ENCODE measurements around the gene USF3. TPM values are rescaled to one million over a fixed set of nuclear protein-coding genes. Genes with fewer than 3 reads are reported as not detected.

Gene USF3
- total RNA-seq, 1 donor from 2014 or later = 15.3 TPM

DNA sequence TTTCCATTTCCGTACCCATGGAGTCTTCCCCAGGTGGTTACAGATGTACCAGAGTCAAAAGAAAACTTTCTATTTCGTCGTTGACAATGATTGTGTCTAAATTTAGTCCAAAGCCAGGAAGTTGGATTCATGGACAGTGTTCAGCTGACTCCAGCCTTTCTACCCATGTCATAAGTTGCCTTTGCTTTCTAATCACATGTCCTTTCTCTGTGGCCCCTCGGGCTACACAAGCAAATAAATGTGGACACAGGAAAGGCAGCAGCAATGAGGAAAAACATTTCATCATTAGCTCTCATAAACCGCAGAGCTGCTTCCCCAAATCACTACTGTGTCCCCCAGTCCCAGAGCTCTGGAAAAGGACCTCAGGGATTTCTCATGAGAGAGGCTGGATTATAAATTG is 82.0 kb downstream of the USF3 start:
- H4K20me1 ChIP-seq (ENCODE audit: low read depth) = no peaks in the 10 kb centered on the region
- H3K27ac ChIP-seq = no peak overlapping the region
- H3K79me2 ChIP-seq (ENCODE audit: low read depth) = no peaks in the 10 kb centered on the region
- Mint-ChIP-seq H3K4me3 (no peak overlapping the region), H3K27me3 (ENCODE audit: insufficient read depth, low read depth) (peaks cover 2% of the 10 kb centered on the region), H3K36me3 (no peaks in the 10 kb centered on the region), H3K27ac (no peak overlapping the region), H3K9me3 (no peaks in the 10 kb centered on the region), H3K4me1 (no peaks in the 10 kb centered on the region)
- TF ChIP-seq EZH2phosphoT487 (IDR thresholded peaks at IDR 0.05) (no peak), EZH2 (IDR thresholded peaks at IDR 0.05) (no peak)
- TF ChIP-seq, protein P1, sequence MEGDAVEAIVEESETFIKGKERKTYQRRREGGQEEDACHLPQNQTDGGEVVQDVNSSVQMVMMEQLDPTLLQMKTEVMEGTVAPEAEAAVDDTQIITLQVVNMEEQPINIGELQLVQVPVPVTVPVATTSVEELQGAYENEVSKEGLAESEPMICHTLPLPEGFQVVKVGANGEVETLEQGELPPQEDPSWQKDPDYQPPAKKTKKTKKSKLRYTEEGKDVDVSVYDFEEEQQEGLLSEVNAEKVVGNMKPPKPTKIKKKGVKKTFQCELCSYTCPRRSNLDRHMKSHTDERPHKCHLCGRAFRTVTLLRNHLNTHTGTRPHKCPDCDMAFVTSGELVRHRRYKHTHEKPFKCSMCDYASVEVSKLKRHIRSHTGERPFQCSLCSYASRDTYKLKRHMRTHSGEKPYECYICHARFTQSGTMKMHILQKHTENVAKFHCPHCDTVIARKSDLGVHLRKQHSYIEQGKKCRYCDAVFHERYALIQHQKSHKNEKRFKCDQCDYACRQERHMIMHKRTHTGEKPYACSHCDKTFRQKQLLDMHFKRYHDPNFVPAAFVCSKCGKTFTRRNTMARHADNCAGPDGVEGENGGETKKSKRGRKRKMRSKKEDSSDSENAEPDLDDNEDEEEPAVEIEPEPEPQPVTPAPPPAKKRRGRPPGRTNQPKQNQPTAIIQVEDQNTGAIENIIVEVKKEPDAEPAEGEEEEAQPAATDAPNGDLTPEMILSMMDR (IDR thresholded peaks at IDR 0.05) = no peak
- H3K4me1 ChIP-seq = peaks cover 3% of the 10 kb centered on the region
- H3F3A ChIP-seq (ENCODE audit: low read depth) = no peaks in the 10 kb centered on the region
- H2AFZ ChIP-seq (replicated peaks) = peak overlapping the region; percentile 94
- H3K4me3 ChIP-seq = no peak overlapping the region
- no peak overlapping the region for H3K4me2 ChIP-seq
- no peaks in the 10 kb centered on the region for H3K27me3 ChIP-seq
- H3K9ac ChIP-seq = no peak overlapping the region
- no peak for DNase-seq (ENCODE audit: low spot score)
- H3K36me3 ChIP-seq = no peaks in the 10 kb centered on the region
- H3K9me3 ChIP-seq (ENCODE audit: low read depth) = no peaks in the 10 kb centered on the region

DNA sequence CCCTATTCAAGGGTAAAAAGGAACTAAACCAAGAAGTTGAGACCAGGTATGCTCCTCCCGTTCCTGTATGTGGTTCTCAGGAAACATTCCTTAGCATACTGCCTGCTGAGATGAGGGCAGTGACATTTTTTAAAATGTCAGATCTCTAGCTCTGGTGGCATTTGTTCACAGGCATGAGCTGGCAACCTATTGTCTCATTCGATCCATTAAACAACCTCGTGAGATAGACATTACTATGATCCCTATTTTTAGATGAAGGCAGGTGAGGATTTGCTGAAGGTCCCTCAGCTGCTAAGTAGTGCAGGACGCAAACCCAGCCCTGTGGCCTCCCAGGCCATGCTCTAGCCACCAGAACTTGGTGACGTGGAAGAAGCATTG is 89.2 kb downstream of the USF3 start:
- Histone ChIP-seq H4K20me1 (ENCODE audit: low read depth) (no peaks in the 10 kb centered on the region), H3F3A (ENCODE audit: low read depth) (no peaks in the 10 kb centered on the region), H3K4me1 (peaks cover 6% of the 10 kb centered on the region), H3K27me3 (no peaks in the 10 kb centered on the region), H3K36me3 (no peaks in the 10 kb centered on the region), H2AFZ (replicated peaks) (peak overlapping the region; percentile 63), H3K4me2 (no peak overlapping the region), H3K9me3 (ENCODE audit: low read depth) (no peaks in the 10 kb centered on the region), H3K27ac (no peak overlapping the region), H3K4me3 (no peak overlapping the region), H3K9ac (no peak overlapping the region), H3K79me2 (ENCODE audit: low read depth) (no peaks in the 10 kb centered on the region)
- no peaks in the 10 kb centered on the region for H3K36me3 Mint-ChIP-seq
- H3K4me3 Mint-ChIP-seq = no peak overlapping the region
- H3K4me1 Mint-ChIP-seq = peaks cover 4% of the 10 kb centered on the region
- no peak for DNase-seq (ENCODE audit: low spot score)
- no peaks in the 10 kb centered on the region for H3K9me3 Mint-ChIP-seq
- no peak overlapping the region for H3K27ac Mint-ChIP-seq
- TF ChIP-seq, protein P1 (IDR thresholded peaks at IDR 0.05) = no peak
- TF ChIP-seq EZH2 (IDR thresholded peaks at IDR 0.05) = no peak
- no peak for TF ChIP-seq EZH2phosphoT487 (IDR thresholded peaks at IDR 0.05)
- peaks cover 3% of the 10 kb centered on the region for H3K27me3 Mint-ChIP-seq (ENCODE audit: insufficient read depth, low read depth)

DNA sequence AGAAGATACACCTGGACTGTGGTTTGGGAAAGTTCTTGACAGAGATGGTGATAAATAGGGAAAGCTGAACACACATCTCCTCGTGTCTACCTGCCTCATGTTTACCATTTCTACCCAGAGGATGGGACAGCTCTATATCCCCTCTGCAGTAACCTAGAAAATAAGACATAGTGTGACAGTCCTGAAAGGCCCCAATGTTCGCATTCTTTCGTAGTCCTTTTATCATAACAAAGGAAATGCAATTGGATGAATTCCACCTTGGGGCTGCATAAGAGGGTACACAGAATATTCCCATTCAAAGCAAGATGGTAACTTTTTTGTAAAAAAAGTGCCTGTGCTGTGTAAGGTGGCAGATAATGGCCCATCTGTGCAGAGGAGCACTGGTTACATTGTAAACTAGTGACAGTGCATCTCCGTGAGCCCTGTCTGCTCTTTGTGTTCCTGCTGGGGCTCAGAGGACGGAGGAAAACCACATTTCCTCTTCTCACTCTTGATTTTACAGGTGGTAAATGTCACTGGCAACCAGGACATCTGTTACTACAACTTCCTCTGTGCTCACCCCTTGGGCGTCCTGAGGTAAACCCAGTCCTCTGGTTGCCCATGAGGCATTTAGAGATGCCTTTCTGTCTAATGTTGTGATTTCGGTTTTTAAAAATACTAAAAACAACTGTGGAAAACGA is 89.8 kb downstream of the USF3 start:
- no peak overlapping the region for H3K27ac ChIP-seq
- H3K9me3 ChIP-seq (ENCODE audit: low read depth) = no peaks in the 10 kb centered on the region
- no peaks in the 10 kb centered on the region for H3K79me2 ChIP-seq (ENCODE audit: low read depth)
- H3K27me3 ChIP-seq = no peaks in the 10 kb centered on the region
- Mint-ChIP-seq H3K27me3 (ENCODE audit: insufficient read depth, low read depth) (peaks cover 3% of the 10 kb centered on the region), H3K4me3 (no peak overlapping the region), H3K4me1 (peaks cover 4% of the 10 kb centered on the region), H3K9me3 (no peaks in the 10 kb centered on the region), H3K27ac (no peak overlapping the region), H3K36me3 (no peaks in the 10 kb centered on the region)
- DNase-seq (ENCODE audit: low spot score) = no peak
- H3F3A ChIP-seq (ENCODE audit: low read depth) = no peaks in the 10 kb centered on the region
- H3K4me1 ChIP-seq = peaks cover 6% of the 10 kb centered on the region
- peak overlapping the region; percentile 63 for H2AFZ ChIP-seq (replicated peaks)
- H3K9ac ChIP-seq = no peak overlapping the region
- TF ChIP-seq, protein P1 (IDR thresholded peaks at IDR 0.05) = no peak
- TF ChIP-seq EZH2 (IDR thresholded peaks at IDR 0.05) (no peak), EZH2phosphoT487 (IDR thresholded peaks at IDR 0.05) (no peak)
- no peak overlapping the region for H3K4me2 ChIP-seq
- H3K36me3 ChIP-seq = no peaks in the 10 kb centered on the region
- H3K4me3 ChIP-seq = no peak overlapping the region
- H4K20me1 ChIP-seq (ENCODE audit: low read depth) = no peaks in the 10 kb centered on the region
